HEK293T (cell line): ENCODE measurements around the gene GOLIM4.
"Not testable (repeated sequence)": the region's sequence is repeated elsewhere in the genome, so short reads cannot be mapped to it uniquely, and the experiment has no call there.

ENCODE experiments used
- CTCF ChIA-PET: fragments of 350-600 bp; formaldehyde crosslinking; extraction: SDS; loops from one replicate; lab custom pipeline; 2021; ENCODE audit warnings: antibody characterized with exemption, inconsistent platforms; lab: Yijun Ruan, JAX
- POLR2A ChIA-PET: fragments of 350-600 bp; formaldehyde crosslinking; extraction: SDS; loops from one replicate; lab custom pipeline; 2020; ENCODE audit warnings: antibody characterized with exemption, inconsistent platforms; lab: Yijun Ruan, JAX
- DNase-seq: peaks from one replicate; pipeline ENCODE4 v3.0.0; 2012; ENCODE audit warnings: mixed read lengths; ENCODE audit errors: extremely low spot score
- ARNT ChIP-seq: fragments of 450-650 bp; IDR thresholded peaks from 2 replicates; pipeline ENCODE4 v1.6.1; 2017; ENCODE audit warnings: mild to moderate bottlenecking
- BHLHE40 ChIP-seq: fragments of 450-650 bp; IDR thresholded peaks from 2 replicates; pipeline ENCODE4 v1.6.1; 2016; ENCODE audit warnings: mild to moderate bottlenecking, moderate library complexity, borderline replicate concordance
- CTBP1 ChIP-seq: fragments of 450-650 bp; IDR thresholded peaks from 2 replicates; pipeline ENCODE4 v1.6.1; 2016; ENCODE audit warnings: borderline replicate concordance
- ELF4 ChIP-seq: fragments of 450-650 bp; IDR thresholded peaks from 2 replicates; pipeline ENCODE4 v1.6.1; 2017; ENCODE audit warnings: antibody characterized with exemption
- FOXA1 ChIP-seq: fragments of 450-650 bp; IDR thresholded peaks from 2 replicates; pipeline ENCODE4 v1.6.1; 2016; ENCODE audit warnings: mild to moderate bottlenecking
- FOXK2 ChIP-seq: fragments of 450-650 bp; IDR thresholded peaks from 2 replicates; pipeline ENCODE4 v1.6.1; 2016; ENCODE audit warnings: mild to moderate bottlenecking
- FOXM1 ChIP-seq: fragments of 450-650 bp; IDR thresholded peaks from 2 replicates; pipeline ENCODE4 v1.6.1; 2017; ENCODE audit warnings: mild to moderate bottlenecking, borderline replicate concordance
- HDGF ChIP-seq: fragments of 450-650 bp; IDR thresholded peaks from 2 replicates; pipeline ENCODE4 v1.6.1; 2017; ENCODE audit warnings: antibody characterized with exemption, borderline replicate concordance
- L3MBTL2 ChIP-seq: fragments of 450-650 bp; conservative IDR thresholded peaks from 2 replicates; pipeline ENCODE4 v1.6.1; 2016; ENCODE audit warnings: mild to moderate bottlenecking
- LEF1 ChIP-seq: fragments of 450-650 bp; IDR thresholded peaks from 2 replicates; pipeline ENCODE4 v1.6.1; 2017; ENCODE audit warnings: mild to moderate bottlenecking, borderline replicate concordance
- NFRKB ChIP-seq: fragments of 450-650 bp; IDR thresholded peaks from 2 replicates; pipeline ENCODE4 v1.6.1; 2016; ENCODE audit warnings: mild to moderate bottlenecking, moderate library complexity
- PKNOX1 ChIP-seq: fragments of 450-650 bp; IDR thresholded peaks from 2 replicates; pipeline ENCODE4 v1.6.1; 2016
- SP1 ChIP-seq: fragments of 450-650 bp; IDR thresholded peaks from 2 replicates; pipeline ENCODE4 v1.6.1; 2017
- SUZ12 ChIP-seq: fragments of 450-650 bp; IDR thresholded peaks from 2 replicates; pipeline ENCODE4 v1.6.1; 2016; ENCODE audit warnings: mild to moderate bottlenecking
- TARDBP ChIP-seq: fragments of 450-650 bp; IDR thresholded peaks from 2 replicates; pipeline ENCODE4 v1.6.1; 2016
- ZNF384 ChIP-seq: fragments of 450-650 bp; IDR thresholded peaks from 2 replicates; pipeline ENCODE4 v1.6.1; 2016

Gene GOLIM4

GRCh38 chr3:168021737-168022450 lies 73.8 kb downstream of the GOLIM4 start:
- DNase-seq, result no peak
- POLR2A ChIA-PET, result no interaction called here
- CTCF ChIA-PET, result no interaction called here
- TF ChIP-seq FOXA1 (no peak), CTBP1 (no peak), ZNF384 (no peak), SUZ12 (no peak), FOXM1 (no peak), L3MBTL2 (no peak), HDGF (no peak), TARDBP (no peak), FOXK2 (no peak), BHLHE40 (no peak), NFRKB (no peak), SP1 (no peak), PKNOX1 (no peak), ARNT (no peak), LEF1 (no peak), ELF4 (no peak)

- POLR2A ChIA-PET, DNase-seq, CTCF ChIA-PET: not testable (repeated sequence)
Observed at GRCh38 chr3:168011280-168011679, 84.4 kb downstream of the GOLIM4 start.

GRCh38 chr3:168006584-168006983 lies 89.1 kb downstream of the GOLIM4 start:
- ChIA-PET POLR2A (no interaction called here), CTCF (no interaction called here)
- no peak for DNase-seq
- no peak for TF ChIP-seq FOXK2

GRCh38 chr3:168003911-168004310 lies 91.8 kb downstream of the GOLIM4 start:
- ChIA-PET POLR2A (no interaction called here), CTCF (no interaction called here)
- no peak for TF ChIP-seq HDGF
- no peak for TF ChIP-seq CTBP1
- no peak for TF ChIP-seq ELF4
- TF ChIP-seq PKNOX1, result no peak
- TF ChIP-seq FOXK2, result no peak
- TF ChIP-seq SP1, result no peak
- TF ChIP-seq FOXA1, result no peak
- no peak for TF ChIP-seq ARNT
- no peak for TF ChIP-seq BHLHE40
- TF ChIP-seq TARDBP, result no peak
- no peak for TF ChIP-seq SUZ12
- no peak for TF ChIP-seq L3MBTL2
- TF ChIP-seq LEF1, result no peak
- no peak for DNase-seq

- TF ChIP-seq ZNF384 (no peak), NFRKB (no peak)
- POLR2A ChIA-PET, result no interaction called here
- CTCF ChIA-PET, result no interaction called here
- no peak for DNase-seq
Observed at GRCh38 chr3:168002786-168003368, 92.8 kb downstream of the GOLIM4 start.

- ChIA-PET CTCF (no interaction called here), POLR2A (no interaction called here)
- TF ChIP-seq FOXA1, result no peak
- TF ChIP-seq L3MBTL2, result no peak
- no peak for TF ChIP-seq FOXK2
- no peak for TF ChIP-seq TARDBP
- no peak for TF ChIP-seq LEF1
- no peak for TF ChIP-seq PKNOX1
- TF ChIP-seq ELF4, result no peak
- no peak for TF ChIP-seq CTBP1
- no peak for TF ChIP-seq SP1
- no peak for TF ChIP-seq ZNF384
- DNase-seq, result no peak
Observed at GRCh38 chr3:168001244-168001643, 94.5 kb downstream of the GOLIM4 start.

- no peak for TF ChIP-seq SP1
- no peak for TF ChIP-seq PKNOX1
- TF ChIP-seq FOXA1, result no peak
- TF ChIP-seq BHLHE40, result no peak
- ChIA-PET CTCF (no interaction called here), POLR2A (no interaction called here)
- DNase-seq, result no peak
Observed at GRCh38 chr3:167998253-167998652, 97.5 kb downstream of the GOLIM4 start.
